Mammary epithelial cell (primary cell): Measurements from ENCODE around the gene SLC2A14.

Experiments
- CTCF ChIP-seq, 2 donors: IDR thresholded peaks in 1 of 2; conservative IDR thresholded peaks in 1 of 2; 2 replicates each; pipeline ENCODE4 v1.5.1; 2011 to 2012; ENCODE audit warnings: inconsistent platforms in 2 of 2, low read length in 2 of 2, mild to moderate bottlenecking in 2 of 2, control low read depth in 1 of 2, low read depth in 1 of 2; ENCODE audit not compliant: insufficient read depth in 1 of 2; ENCODE audit errors: extremely low read depth in 1 of 2
- EZH2 ChIP-seq: IDR thresholded peaks from 2 replicates; pipeline ENCODE4 v1.6.1; 2012; ENCODE audit warnings: low read length, inconsistent platforms, borderline replicate concordance

GRCh38 chr12:7782055-7782454 lies 90.7 kb downstream of the SLC2A14 start:
- TF ChIP-seq CTCF (conservative IDR thresholded peaks at IDR 0.05 in 1 of 2, IDR thresholded peaks at IDR 0.05 in 1 of 2; ENCODE audit: extremely low read depth in 1 of 2, insufficient read depth in 1 of 2, low read depth in 1 of 2, low read length in 2 of 2) (no peak), EZH2 (no peak)
